Measurements from ENCODE around the gene CLEC4F. TPM values are rescaled to one million over a fixed set of nuclear protein-coding genes. Genes with fewer than 3 reads are reported as not detected.

The CLEC4F gene
- not detected in 2 replicates for total RNA-seq

GRCh38 chr2:70820499-70820898 is at the start of gene CLEC4F:
CLEC4F (minus strand) TSS chr2:70820599; CDS start chr2:70820523, 76 bp downstream.

GRCh38 chr2:70835643-70836042 is 15.2 kb upstream of the CLEC4F start, which contains the start of gene CD207:
CD207 (minus strand) TSS chr2:70835816; CDS start chr2:70835776, 40 bp downstream.

GRCh38 chr2:70790136-70790828 is 30.1 kb downstream of the CLEC4F start, which contains the start of gene FIGLA:
FIGLA (minus strand) TSS chr2:70790643; CDS start chr2:70790638, 5 bp downstream.

GRCh38 chr2:70767699-70768589 is 52.5 kb downstream of the CLEC4F start, which contains the start of gene ADD2:
ADD2 (minus strand) TSS chr2:70768200; CDS start chr2:70706408, 61,792 bp downstream.

Other genes with a start within 250 kb of the CLEC4F start
- 0.88 and 1.4 TPM in 2 replicates for gene ADD2, start 52.4 kb downstream of the CLEC4F start, total RNA-seq
- not detected in 2 replicates for gene FIGLA, start 30.0 kb downstream of the CLEC4F start, total RNA-seq
- gene CD207, start 15.2 kb upstream of the CLEC4F start, total RNA-seq, result not detected in 2 replicates
- 3.9 and 7.9 TPM in 2 replicates for gene VAX2, start 80.0 kb upstream of the CLEC4F start, total RNA-seq
- 0.40 and 4.1 TPM in 2 replicates for gene ATP6V1B1, start 115.3 kb upstream of the CLEC4F start, total RNA-seq
- gene ANKRD53, start 158.0 kb upstream of the CLEC4F start, total RNA-seq, result 1.3 and 1.4 TPM in 2 replicates
- gene TEX261, start 174.3 kb upstream of the CLEC4F start, total RNA-seq, result 27.0 and 42.9 TPM in 2 replicates
- 49.3 and 80.2 TPM in 2 replicates for gene NAGK, start 248.0 kb upstream of the CLEC4F start, total RNA-seq